A549 (cell line): ENCODE results near the gene ARHGAP10.

Experiments
- CTCF ChIP-seq: fragments of >200 bp; sonication (Bioruptor Twin); formaldehyde crosslinking; IDR thresholded peaks from 3 replicates; pipeline ENCODE4 v1.5.1; 2016
- RFX5 ChIP-seq: fragments of 450-650 bp; IDR thresholded peaks from 2 replicates; pipeline ENCODE4 v1.7.1; 2014; ENCODE audit warnings: antibody characterized with exemption, mild to moderate bottlenecking, moderate library complexity
- SREBF2 ChIP-seq: fragments of 450-650 bp; IDR thresholded peaks from 2 replicates; pipeline ENCODE4 v1.6.1; 2014; ENCODE audit warnings: mild to moderate bottlenecking, moderate library complexity

DNA sequence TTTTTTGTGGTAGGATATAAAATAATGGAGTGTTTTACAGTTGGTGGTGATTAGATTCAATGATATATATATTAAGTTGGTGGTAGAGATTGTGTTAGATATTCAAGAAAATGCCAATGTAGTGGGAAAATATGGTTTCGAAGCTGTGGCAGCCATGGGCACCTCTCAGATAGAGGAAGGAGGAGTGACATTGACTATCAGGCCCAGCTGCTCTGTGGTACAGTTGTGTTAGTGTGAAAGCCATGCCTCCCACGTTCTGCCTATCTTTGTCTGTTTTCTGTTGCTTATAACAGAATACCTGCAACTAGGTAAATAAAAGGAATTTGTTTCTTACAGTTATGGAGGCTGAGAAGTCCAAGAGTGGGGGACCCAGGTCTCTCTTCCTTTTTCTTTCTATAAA lies 101.9 kb downstream of the ARHGAP10 start:
- TF ChIP-seq CTCF (no peak), SREBF2 (no peak), RFX5 (no peak)
